ENCODE data around the gene UCK2.

The UCK2 gene

DNA sequence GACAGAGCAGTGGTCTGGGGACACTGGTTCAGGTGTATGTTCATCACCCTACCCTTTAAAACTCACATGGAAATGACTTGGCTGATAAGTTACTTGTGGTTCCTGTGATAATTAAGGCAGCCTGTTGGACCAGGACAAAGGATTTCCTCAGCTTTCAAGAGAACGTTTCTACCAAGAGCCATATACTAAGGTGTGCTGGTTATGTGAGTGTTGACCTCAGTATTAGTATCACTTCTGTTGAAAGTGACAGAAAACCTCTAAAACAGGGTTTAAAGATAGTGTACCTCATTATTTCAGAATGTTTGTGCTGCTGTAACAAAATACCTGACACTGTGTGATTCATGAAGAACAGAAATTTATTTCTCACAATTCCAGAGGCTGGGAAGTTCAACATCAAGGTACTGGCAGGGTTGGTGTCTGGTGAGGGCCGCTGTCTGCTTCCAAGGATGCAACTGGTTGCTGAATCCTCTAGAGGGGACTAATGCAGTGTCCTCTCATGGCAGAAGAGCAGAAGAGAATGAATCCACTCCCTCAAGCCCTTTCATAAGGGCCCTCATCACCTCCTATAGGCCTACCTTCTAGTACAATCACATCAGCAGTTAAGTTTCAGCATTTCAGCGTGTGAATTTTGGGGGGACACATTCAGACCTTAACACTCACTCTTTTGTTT lies 54.9 kb downstream of the UCK2 start:
- Histone ChIP-seq H2AFZ (ENCODE audit: low read length) (no peak overlapping the region), H3K9me2 (replicated peaks; ENCODE audit: insufficient read depth, low read length) (no peaks in the 10 kb centered on the region), H3K79me2 (ENCODE audit: low read length) (peaks cover 100% of the 10 kb centered on the region), H3F3A (ENCODE audit: insufficient read depth, low read length) (no peaks in the 10 kb centered on the region; the same call in 1 of the 2 replicates), H3K9me3 (replicated peaks; ENCODE audit: insufficient read depth, low read length) (no peaks in the 10 kb centered on the region), H4K20me1 (ENCODE audit: insufficient read depth, low read length) (peaks cover 70% of the 10 kb centered on the region), H3K4me2 (ENCODE audit: low read depth, low read length) (no peak overlapping the region), H3K27ac (ENCODE audit: low read length) (no peak overlapping the region), H3K4me1 (ENCODE audit: low read length) (peaks cover 29% of the 10 kb centered on the region), H3K27me3 (replicated peaks; ENCODE audit: insufficient read depth, low read length) (no peaks in the 10 kb centered on the region), H3K36me3 (replicated peaks; ENCODE audit: insufficient read depth, low read length) (no peaks in the 10 kb centered on the region), H3K9ac (ENCODE audit: low read length) (no peak overlapping the region), H3K4me3 (ENCODE audit: low read length) (no peak overlapping the region)
- TF ChIP-seq EZH2phosphoT487 (IDR thresholded peaks at IDR 0.05; ENCODE audit: low read length) (no peak), EZH2 (optimal IDR thresholded peaks at IDR 0.05; ENCODE audit: low read depth, low read length) (no peak)
- TF ChIP-seq, protein P1, sequence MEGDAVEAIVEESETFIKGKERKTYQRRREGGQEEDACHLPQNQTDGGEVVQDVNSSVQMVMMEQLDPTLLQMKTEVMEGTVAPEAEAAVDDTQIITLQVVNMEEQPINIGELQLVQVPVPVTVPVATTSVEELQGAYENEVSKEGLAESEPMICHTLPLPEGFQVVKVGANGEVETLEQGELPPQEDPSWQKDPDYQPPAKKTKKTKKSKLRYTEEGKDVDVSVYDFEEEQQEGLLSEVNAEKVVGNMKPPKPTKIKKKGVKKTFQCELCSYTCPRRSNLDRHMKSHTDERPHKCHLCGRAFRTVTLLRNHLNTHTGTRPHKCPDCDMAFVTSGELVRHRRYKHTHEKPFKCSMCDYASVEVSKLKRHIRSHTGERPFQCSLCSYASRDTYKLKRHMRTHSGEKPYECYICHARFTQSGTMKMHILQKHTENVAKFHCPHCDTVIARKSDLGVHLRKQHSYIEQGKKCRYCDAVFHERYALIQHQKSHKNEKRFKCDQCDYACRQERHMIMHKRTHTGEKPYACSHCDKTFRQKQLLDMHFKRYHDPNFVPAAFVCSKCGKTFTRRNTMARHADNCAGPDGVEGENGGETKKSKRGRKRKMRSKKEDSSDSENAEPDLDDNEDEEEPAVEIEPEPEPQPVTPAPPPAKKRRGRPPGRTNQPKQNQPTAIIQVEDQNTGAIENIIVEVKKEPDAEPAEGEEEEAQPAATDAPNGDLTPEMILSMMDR (IDR thresholded peaks at IDR 0.05; ENCODE audit: low read length) = no peak
- DNase-seq = no peak

DNA sequence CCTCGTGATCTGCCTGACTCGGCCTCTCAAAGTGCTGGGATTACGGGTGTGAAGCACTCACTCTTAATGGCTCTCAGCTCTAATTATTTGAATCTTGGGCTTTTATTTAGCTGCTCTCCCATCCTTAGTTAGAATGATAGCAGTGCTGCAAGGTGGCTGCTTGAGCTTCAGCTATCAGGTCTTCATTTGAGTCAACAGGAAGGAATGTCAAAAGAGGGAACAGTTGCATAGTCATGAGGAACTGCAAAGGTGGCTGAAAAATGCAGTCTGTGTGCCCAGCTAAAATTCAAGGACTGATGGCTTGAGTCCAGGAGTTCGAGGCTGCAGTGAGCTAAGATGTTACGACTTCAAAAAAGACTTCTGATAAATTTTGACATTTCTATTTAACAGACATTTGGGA lies 55.6 kb downstream of the UCK2 start:
- no peak overlapping the region for H3K4me3 ChIP-seq (ENCODE audit: low read length)
- peaks cover 29% of the 10 kb centered on the region for H3K4me1 ChIP-seq (ENCODE audit: low read length)
- DNase-seq = no peak
- no peaks in the 10 kb centered on the region for H3K9me2 ChIP-seq (replicated peaks; ENCODE audit: insufficient read depth, low read length)
- H3K27me3 ChIP-seq (replicated peaks; ENCODE audit: insufficient read depth, low read length) = no peaks in the 10 kb centered on the region
- TF ChIP-seq, protein P1 (IDR thresholded peaks at IDR 0.05; ENCODE audit: low read length) = no peak
- TF ChIP-seq EZH2 (optimal IDR thresholded peaks at IDR 0.05; ENCODE audit: low read depth, low read length) = no peak
- no peak for TF ChIP-seq EZH2phosphoT487 (IDR thresholded peaks at IDR 0.05; ENCODE audit: low read length)
- no peak overlapping the region for H3K9ac ChIP-seq (ENCODE audit: low read length)
- H3K27ac ChIP-seq (ENCODE audit: low read length) = no peak overlapping the region
- H4K20me1 ChIP-seq (ENCODE audit: insufficient read depth, low read length) = peaks cover 63% of the 10 kb centered on the region
- H2AFZ ChIP-seq (ENCODE audit: low read length) = no peak overlapping the region
- H3K79me2 ChIP-seq (ENCODE audit: low read length) = peaks cover 99% of the 10 kb centered on the region
- no peaks in the 10 kb centered on the region for H3K36me3 ChIP-seq (replicated peaks; ENCODE audit: insufficient read depth, low read length)
- no peaks in the 10 kb centered on the region; the same call in 1 of the 2 replicates for H3F3A ChIP-seq (ENCODE audit: insufficient read depth, low read length)
- H3K9me3 ChIP-seq (replicated peaks; ENCODE audit: insufficient read depth, low read length) = no peaks in the 10 kb centered on the region
- no peak overlapping the region for H3K4me2 ChIP-seq (ENCODE audit: low read depth, low read length)

DNA sequence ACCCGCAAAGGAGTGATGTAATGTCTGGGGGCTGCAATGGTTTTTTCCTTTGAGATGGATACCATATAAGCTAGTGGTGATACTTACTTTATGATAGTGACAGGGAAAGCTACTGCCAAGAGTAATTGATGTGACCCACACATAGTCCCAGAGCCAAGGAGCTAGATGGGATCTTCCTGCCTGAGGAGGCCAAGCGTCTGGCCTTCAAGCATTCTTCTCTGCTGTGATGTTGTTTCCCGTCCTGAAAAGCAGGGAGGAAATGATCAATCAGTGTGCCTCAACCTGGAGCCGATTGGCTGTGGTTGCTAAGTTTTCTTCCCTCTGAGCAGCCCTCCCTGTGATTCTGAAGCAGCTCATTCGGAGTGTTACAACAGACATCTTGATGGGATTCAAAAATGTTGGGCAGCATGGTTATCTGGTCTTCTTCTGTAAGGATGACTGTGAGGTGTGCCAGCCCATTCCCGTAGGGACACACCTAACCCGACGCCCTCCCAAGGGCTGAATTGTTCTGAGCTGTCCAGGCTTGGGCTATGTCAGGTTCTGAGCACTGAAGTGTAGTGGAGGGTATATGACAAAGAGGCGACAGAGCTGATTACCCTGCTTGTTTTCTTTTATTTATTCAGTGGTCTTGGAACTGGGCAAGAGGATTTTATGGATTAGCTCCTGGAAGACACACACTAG lies 56.7 kb downstream of the UCK2 start:
- no peak overlapping the region for H3K9ac ChIP-seq (ENCODE audit: low read length)
- no peaks in the 10 kb centered on the region for H3K27me3 ChIP-seq (replicated peaks; ENCODE audit: insufficient read depth, low read length)
- no peaks in the 10 kb centered on the region for H3K9me3 ChIP-seq (replicated peaks; ENCODE audit: insufficient read depth, low read length)
- peaks cover 99% of the 10 kb centered on the region for H3K79me2 ChIP-seq (ENCODE audit: low read length)
- H4K20me1 ChIP-seq (ENCODE audit: insufficient read depth, low read length) = peaks cover 55% of the 10 kb centered on the region
- H3K27ac ChIP-seq (ENCODE audit: low read length) = no peak overlapping the region
- H3K9me2 ChIP-seq (replicated peaks; ENCODE audit: insufficient read depth, low read length) = no peaks in the 10 kb centered on the region
- TF ChIP-seq, protein P1 (IDR thresholded peaks at IDR 0.05; ENCODE audit: low read length) = no peak
- TF ChIP-seq EZH2 (optimal IDR thresholded peaks at IDR 0.05; ENCODE audit: low read depth, low read length) (no peak), EZH2phosphoT487 (IDR thresholded peaks at IDR 0.05; ENCODE audit: low read length) (no peak)
- no peaks in the 10 kb centered on the region for H3K36me3 ChIP-seq (replicated peaks; ENCODE audit: insufficient read depth, low read length)
- no peak for DNase-seq
- H2AFZ ChIP-seq (ENCODE audit: low read length) = no peak overlapping the region
- H3K4me3 ChIP-seq (ENCODE audit: low read length) = no peak overlapping the region
- peaks cover 30% of the 10 kb centered on the region for H3K4me1 ChIP-seq (ENCODE audit: low read length)
- H3K4me2 ChIP-seq (ENCODE audit: low read depth, low read length) = no peak overlapping the region
- no peaks in the 10 kb centered on the region; the same call in 1 of the 2 replicates for H3F3A ChIP-seq (ENCODE audit: insufficient read depth, low read length)

Data from MM.1S (cell line).